DOHH2 (cell line): ENCODE data around the gene FBXO30.

Source experiments
- H3F3A ChIP-seq: fragments of 200-600 bp; sonication (generic), shearing (Covaris generic); 2 replicates; pipeline ENCODE4 v1.6.0; 2016; ENCODE audit warnings: antibody characterized with exemption, mild to moderate bottlenecking; ENCODE audit not compliant: control insufficient read depth, insufficient read depth
- H3K27ac ChIP-seq: fragments of 200-600 bp; sonication (generic); 2 replicates; pipeline ENCODE4 v1.5.1; 2014; ENCODE audit warnings: low read depth, mild to moderate bottlenecking, low read length, moderate library complexity
- H3K27me3 ChIP-seq: fragments of 200-600 bp; sonication (generic); 2 replicates; pipeline ENCODE4 v1.6.1; 2014; ENCODE audit warnings: mild to moderate bottlenecking, low read length, mixed read lengths; ENCODE audit not compliant: control insufficient read depth
- H3K36me3 ChIP-seq: fragments of 200-600 bp; sonication (generic); 2 replicates; pipeline ENCODE4 v1.6.1; 2014; ENCODE audit warnings: mild to moderate bottlenecking, low read length, moderate library complexity, mixed read lengths; ENCODE audit not compliant: control insufficient read depth
- H3K4me1 ChIP-seq: fragments of 200-600 bp; sonication (generic); 2 replicates; pipeline ENCODE4 v1.6.1; 2014; ENCODE audit warnings: mild to moderate bottlenecking, low read length, mixed read lengths; ENCODE audit not compliant: control insufficient read depth
- H3K4me2 ChIP-seq: fragments of 200-600 bp; sonication (generic); 2 replicates; pipeline ENCODE4 v1.6.0; 2014; ENCODE audit warnings: mild to moderate bottlenecking, low read length, moderate library complexity
- H3K4me3 ChIP-seq: fragments of 200-600 bp; sonication (generic); 2 replicates; pipeline ENCODE4 v1.5.1; 2014; ENCODE audit warnings: mild to moderate bottlenecking, low read length, mixed read lengths
- H3K79me2 ChIP-seq: fragments of 200-600 bp; sonication (generic); 2 replicates; pipeline ENCODE4 v1.6.1; 2014; ENCODE audit warnings: mild to moderate bottlenecking, low read length, mixed read lengths; ENCODE audit not compliant: control insufficient read depth
- H3K9me2 ChIP-seq: fragments of 200-600 bp; sonication (generic); replicated peaks from 2 replicates; pipeline ENCODE4 v1.6.1; 2014; ENCODE audit warnings: mild to moderate bottlenecking, low read length, mixed read lengths; ENCODE audit not compliant: control insufficient read depth
- H3K9me3 ChIP-seq: fragments of 200-600 bp; sonication (generic); 2 replicates; pipeline ENCODE4 v1.6.1; 2014; ENCODE audit warnings: antibody characterized with exemption, low read length, mixed read lengths; ENCODE audit not compliant: control insufficient read depth, insufficient read depth
- H4K20me1 ChIP-seq: fragments of 200-600 bp; sonication (generic); 2 replicates; pipeline ENCODE4 v1.6.0; 2014; ENCODE audit warnings: low read depth, mild to moderate bottlenecking, antibody characterized with exemption, low read length, moderate library complexity; ENCODE audit not compliant: control insufficient read depth, insufficient read depth
- EZH2phosphoT487 ChIP-seq: fragments of 200-600 bp; sonication (generic); IDR thresholded peaks from 2 replicates; pipeline ENCODE4 v1.6.1; 2017; ENCODE audit warnings: borderline replicate concordance, mild to moderate bottlenecking, antibody characterized with exemption, low read length, moderate library complexity, mixed read lengths
- TF ChIP-seq, protein P1 (sequence below): fragments of 200-600 bp; sonication (generic); IDR thresholded peaks from one replicate; pipeline ENCODE4 v1.5.1; 2014; ENCODE audit warnings: antibody characterized with exemption, mild to moderate bottlenecking, low read depth, low read length; ENCODE audit not compliant: poor library complexity, severe bottlenecking

FBXO30 gene

DNA sequence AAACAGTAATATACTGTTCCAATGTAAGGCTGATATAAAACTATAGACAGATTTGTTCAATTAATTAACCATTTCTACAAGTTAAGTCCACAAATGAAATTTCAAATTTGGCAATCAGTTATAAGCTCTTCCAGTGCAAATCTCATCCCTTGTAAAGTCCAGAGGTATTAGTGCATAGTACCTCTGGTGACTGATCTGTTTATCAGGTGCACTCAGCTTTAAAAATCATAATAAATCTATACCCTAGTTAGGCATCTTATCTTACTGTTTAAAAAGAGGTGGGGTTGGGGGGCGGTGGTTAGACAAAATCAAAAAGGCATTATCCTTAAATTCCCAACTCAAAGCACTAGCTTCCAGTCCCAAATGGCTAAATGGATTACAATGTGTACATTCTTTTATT is 2.9 kb downstream of the FBXO30 start:
- H3F3A ChIP-seq = no peaks in the 10 kb centered on the region
- no peaks in the 10 kb centered on the region for H3K9me2 ChIP-seq
- H3K36me3 ChIP-seq = peaks cover 31% of the 10 kb centered on the region
- H3K4me2 ChIP-seq = peak overlapping the region; percentile 76
- H4K20me1 ChIP-seq = no peaks in the 10 kb centered on the region
- peak overlapping the region; percentile 15; the same call in 1 of the 2 replicates for H3K27ac ChIP-seq
- no peaks in the 10 kb centered on the region for H3K27me3 ChIP-seq
- TF ChIP-seq, protein P1, sequence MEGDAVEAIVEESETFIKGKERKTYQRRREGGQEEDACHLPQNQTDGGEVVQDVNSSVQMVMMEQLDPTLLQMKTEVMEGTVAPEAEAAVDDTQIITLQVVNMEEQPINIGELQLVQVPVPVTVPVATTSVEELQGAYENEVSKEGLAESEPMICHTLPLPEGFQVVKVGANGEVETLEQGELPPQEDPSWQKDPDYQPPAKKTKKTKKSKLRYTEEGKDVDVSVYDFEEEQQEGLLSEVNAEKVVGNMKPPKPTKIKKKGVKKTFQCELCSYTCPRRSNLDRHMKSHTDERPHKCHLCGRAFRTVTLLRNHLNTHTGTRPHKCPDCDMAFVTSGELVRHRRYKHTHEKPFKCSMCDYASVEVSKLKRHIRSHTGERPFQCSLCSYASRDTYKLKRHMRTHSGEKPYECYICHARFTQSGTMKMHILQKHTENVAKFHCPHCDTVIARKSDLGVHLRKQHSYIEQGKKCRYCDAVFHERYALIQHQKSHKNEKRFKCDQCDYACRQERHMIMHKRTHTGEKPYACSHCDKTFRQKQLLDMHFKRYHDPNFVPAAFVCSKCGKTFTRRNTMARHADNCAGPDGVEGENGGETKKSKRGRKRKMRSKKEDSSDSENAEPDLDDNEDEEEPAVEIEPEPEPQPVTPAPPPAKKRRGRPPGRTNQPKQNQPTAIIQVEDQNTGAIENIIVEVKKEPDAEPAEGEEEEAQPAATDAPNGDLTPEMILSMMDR = no peak
- TF ChIP-seq EZH2phosphoT487 = no peak
- H3K4me1 ChIP-seq = peaks cover 51% of the 10 kb centered on the region
- peak overlapping the region; percentile 96 for H3K4me3 ChIP-seq
- H3K9me3 ChIP-seq = no peaks in the 10 kb centered on the region
- peaks cover 93% of the 10 kb centered on the region for H3K79me2 ChIP-seq

- H3K9me2 ChIP-seq = no peaks in the 10 kb centered on the region
- TF ChIP-seq, protein P1 = no peak
- TF ChIP-seq EZH2phosphoT487 = no peak
- no peaks in the 10 kb centered on the region for H3K27me3 ChIP-seq
- H3K79me2 ChIP-seq = peaks cover 91% of the 10 kb centered on the region
- H3K36me3 ChIP-seq = peaks cover 44% of the 10 kb centered on the region
- 0 out of 2 replicates have a peak overlapping the region, but pooled peaks have one; percentile 6 for H3K27ac ChIP-seq
- H3K4me3 ChIP-seq = peak overlapping the region; percentile 15
- H3K4me2 ChIP-seq = peak overlapping the region; percentile 52
- no peaks in the 10 kb centered on the region for H3F3A ChIP-seq
- peaks cover 41% of the 10 kb centered on the region for H3K4me1 ChIP-seq
- no peaks in the 10 kb centered on the region for H4K20me1 ChIP-seq
- no peaks in the 10 kb centered on the region for H3K9me3 ChIP-seq
Observed at GRCh38 chr6:145809785-145810184, 4.8 kb downstream of the FBXO30 start.

GRCh38 chr6:145809211-145809610 is 5.4 kb downstream of the FBXO30 start:
- H3F3A ChIP-seq = no peaks in the 10 kb centered on the region
- H4K20me1 ChIP-seq = no peaks in the 10 kb centered on the region
- TF ChIP-seq, protein P1 = no peak
- TF ChIP-seq EZH2phosphoT487 = no peak
- peaks cover 95% of the 10 kb centered on the region for H3K79me2 ChIP-seq
- no peaks in the 10 kb centered on the region for H3K9me2 ChIP-seq
- 0 out of 2 replicates have a peak overlapping the region, but pooled peaks have one; percentile 6 for H3K27ac ChIP-seq
- peak overlapping the region; percentile 15 for H3K4me3 ChIP-seq
- peak overlapping the region; percentile 52 for H3K4me2 ChIP-seq
- H3K36me3 ChIP-seq = peaks cover 50% of the 10 kb centered on the region
- H3K27me3 ChIP-seq = no peaks in the 10 kb centered on the region
- peaks cover 41% of the 10 kb centered on the region for H3K4me1 ChIP-seq
- H3K9me3 ChIP-seq = no peaks in the 10 kb centered on the region
